GM19452 (cell line): ENCODE data around the gene BAIAP2L2.
"Not testable (repeated sequence)": the region's sequence is repeated elsewhere in the genome, so short reads cannot be mapped to it uniquely, and the experiment has no call there.

ENCODE experiments used
- ATAC-seq: cut with Tn5 transposase; IDR thresholded peaks from one replicate; pipeline ENCODE4 v1.9.1; 2021; ENCODE audit not compliant: unreplicated experiment

BAIAP2L2 gene

DNA sequence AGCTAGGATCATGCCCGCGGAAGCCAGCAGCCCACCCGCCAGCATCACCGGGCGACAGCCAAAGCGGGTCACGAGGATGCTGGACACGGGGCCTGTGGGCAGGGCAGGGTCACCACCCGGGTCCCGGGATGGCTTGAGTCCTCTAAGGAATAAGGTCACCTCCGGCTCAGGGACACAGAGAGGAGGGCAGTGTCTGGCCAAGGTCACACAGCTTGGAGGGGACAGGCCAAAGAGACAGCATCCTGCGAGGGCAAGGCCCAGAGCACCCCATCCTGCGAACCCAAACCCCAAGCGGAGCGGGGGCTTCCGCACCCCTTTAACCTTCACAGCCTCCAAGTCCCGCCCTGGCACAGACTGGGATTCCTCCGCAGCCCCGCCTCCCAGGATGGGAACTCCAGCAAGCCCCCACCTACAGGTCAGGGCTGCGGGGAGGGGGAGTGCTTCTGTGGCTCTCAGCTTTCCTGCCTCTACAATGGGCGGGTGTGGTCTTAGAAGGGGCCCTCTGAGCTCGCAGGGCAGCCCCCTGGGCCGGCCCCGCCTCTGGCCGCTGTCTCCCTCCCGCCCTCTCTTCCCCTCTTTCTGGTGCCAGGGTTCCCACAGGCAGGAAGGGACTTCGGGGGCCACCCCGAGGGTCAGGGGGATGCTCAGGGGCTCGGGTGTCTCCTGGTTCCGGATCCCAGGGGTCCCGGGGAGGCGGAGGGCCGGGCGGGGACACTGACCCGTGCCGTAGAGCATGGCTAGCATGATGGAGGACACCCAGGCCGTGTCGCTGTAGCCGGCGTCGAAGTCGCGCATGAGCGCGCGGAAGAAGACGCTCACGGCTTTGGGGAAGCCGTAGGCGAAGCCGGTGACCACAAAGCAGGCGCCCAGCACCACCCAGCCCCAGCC is 28.3 kb downstream of the BAIAP2L2 start:
- no peak for ATAC-seq

DNA sequence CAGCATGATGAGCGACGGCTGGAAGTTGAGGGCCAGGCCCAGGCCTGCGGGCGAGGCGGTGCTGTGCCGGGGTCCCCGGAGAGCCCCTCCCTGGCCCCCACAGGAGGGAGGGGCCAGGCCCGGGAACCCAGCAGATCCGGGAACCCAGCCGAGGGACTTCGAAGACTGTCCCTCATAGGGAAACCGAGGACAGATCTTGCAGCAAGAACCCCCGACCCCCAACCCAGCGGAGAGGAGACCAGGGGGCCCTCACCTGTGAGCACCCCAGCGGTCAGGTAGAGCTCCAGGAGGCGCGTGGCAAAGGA is 28.9 kb downstream of the BAIAP2L2 start:
- ATAC-seq: no peak

DNA sequence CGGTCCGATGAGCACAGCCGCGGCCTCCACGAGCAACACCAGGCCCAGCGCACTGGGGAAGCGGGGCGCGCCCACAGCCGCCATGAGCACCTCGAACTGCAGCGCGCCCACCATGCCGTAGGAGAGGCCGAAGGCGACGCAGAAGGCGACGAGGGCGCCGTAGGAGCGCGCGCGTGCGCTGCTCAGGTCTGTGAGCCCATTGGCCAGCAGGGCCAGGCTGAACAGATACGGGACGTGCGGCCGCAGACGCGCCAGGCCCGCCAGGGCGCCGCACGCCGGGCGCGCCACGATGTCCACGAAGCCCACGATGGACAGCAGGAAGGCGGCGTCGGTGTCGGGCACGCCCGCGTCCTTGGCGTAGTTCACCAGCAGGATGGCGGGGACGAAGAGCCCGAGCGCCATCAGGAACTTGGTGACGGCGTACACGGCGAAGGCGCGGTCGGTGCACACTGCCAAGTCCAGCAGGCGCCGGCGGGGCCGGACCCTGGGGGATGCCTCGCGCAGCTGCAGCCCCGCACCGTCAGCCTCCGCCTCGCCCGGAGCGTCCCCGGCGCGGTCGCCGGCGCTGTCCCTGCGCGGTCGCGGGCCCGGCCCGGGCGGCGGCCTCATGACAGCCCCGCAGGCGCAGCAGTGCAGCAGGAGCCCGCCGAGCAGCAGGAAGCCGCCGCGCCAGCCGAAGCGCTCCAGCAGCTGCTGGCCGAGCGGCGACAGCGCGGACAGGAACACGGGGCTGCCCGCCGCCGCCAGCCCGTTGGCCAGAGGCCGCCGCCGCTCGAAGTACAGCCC is 29.4 kb downstream of the BAIAP2L2 start:
- no peak for ATAC-seq

DNA sequence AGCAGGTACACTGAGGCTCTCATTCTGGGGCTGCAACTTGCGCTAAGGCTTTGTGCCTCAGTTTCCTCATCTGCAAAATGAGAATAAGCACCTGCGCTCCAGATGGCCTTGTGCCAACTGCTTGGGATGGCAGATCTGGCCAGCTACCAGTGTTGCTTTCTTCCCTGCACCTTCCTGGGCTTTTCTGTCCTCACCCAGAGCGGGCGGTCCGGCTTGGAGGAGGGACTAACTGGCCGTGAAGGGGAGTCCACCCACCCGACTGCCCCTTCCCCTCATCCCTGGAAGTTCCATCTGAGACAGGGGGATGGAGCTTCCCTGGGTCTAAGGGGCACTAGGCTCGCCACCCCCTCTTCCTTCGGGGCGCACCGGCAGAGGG is 30.0 kb downstream of the BAIAP2L2 start:
- ATAC-seq: no peak

DNA sequence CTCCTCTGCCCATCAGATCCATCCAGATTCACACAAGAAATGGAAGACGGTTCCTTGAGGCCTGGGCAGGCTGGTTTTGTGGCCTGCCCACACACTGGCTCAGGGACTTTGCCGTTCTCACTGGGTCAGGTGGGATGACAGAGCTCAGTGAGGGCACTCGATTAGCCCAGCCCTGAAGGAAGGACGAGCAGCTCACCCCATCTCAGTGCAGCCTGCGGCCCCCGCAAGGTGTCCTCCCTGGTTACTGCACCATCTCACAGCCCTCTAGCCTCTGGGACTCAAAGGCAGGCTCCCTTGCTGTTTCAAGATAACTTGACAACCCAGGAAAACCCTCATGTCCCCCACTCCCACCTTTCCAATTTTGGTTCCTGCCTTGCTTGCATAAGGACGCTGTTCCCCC is 30.7 kb downstream of the BAIAP2L2 start:
- no peak for ATAC-seq

DNA sequence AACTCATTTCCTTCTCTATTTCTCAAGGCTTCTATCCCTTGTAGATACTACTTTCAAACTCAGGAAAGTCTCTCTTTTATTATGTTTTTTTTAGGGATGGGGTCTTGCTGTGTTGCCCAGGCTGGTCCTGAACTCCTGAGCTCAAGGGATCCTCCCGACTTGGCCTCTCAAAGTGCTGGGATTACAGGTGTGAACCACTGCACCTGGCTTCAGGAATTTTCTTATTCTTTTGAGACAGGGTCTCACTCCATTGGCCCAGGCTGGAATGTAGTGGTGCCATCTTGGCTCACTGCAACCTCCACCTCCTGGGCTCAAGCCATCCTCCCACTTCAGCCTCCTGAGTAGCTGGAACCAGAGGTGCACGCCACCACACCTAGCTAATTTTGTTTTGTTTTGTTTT is 31.3 kb downstream of the BAIAP2L2 start:
- ATAC-seq: not testable (repeated sequence)

DNA sequence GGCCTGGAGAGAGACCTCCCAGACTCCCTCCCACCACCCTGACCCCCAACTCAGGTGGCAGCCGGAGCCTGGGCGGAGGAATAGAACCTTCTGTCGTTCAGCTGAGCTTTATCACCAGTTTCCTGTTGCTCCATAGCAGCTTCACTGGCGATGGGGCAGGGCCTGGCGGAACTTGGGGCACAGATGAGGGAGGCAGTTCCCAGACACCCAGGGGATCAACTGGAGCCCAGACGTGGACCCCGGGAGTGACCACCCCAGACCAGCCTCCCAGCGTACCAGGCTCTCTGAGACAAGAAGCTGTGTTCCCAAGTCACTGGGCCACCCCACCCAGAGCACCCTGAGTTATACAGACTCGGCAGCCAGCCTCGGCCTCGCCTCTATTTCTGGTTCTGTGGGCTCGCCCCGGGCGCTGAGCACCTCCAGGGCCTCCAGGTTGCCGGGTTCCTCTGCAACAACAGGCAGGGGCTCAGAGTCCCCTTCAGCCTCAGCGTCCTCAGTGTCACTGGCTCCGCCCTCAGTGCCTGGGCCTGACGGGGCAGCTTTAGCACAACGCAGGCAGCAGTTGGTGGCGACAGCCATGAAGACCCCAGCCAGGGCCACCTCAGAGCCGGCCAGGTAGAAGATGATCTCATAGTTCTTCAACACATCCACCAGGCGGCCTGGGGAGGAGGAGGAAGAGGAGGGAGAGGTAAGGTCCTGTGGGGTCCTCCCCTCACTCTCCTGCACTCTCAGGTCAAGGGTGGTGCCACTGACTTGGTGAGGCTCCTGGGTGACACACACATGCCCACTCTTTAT is 32.2 kb downstream of the BAIAP2L2 start:
- ATAC-seq: no peak

DNA sequence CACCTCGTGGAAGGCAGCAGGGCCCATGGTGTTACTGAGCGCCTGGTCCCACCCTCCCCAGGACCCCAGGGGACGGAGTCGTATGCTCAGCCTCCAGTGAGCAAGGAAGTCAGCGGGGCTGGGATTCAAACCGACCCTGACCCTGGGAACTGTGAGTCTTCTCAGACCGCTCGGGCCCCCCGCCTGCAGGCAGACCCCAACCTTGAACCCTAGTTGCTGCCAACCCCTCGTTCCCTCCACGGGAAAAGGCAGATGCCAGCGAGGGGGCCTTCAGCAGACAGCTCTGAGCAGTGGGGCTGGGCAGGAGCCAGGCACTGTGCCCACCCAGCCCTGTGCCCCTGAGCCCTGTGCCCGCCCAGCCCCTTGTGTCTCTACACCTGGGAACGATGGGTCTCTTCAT is 32.9 kb downstream of the BAIAP2L2 start:
- ATAC-seq: no peak

DNA sequence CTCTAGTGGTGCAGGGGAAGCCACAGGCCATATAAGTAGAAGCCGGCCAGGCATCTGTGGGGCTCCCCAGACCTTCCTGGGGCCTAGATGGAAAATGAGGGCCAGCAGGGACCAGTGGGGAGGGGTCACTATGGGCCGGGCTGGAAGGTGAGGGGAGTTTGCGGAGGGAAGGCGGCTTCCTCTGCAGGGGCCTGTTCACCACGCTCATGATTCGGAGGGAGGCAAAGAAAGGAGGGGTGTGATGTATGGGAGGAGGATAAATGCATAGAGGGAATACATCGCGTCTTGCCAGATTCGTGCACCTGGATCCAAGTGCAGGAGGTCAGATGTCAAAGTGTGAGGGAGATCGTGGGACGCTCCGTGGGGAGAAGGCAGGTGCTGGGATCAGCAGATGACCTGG is 33.4 kb downstream of the BAIAP2L2 start:
- no peak for ATAC-seq

DNA sequence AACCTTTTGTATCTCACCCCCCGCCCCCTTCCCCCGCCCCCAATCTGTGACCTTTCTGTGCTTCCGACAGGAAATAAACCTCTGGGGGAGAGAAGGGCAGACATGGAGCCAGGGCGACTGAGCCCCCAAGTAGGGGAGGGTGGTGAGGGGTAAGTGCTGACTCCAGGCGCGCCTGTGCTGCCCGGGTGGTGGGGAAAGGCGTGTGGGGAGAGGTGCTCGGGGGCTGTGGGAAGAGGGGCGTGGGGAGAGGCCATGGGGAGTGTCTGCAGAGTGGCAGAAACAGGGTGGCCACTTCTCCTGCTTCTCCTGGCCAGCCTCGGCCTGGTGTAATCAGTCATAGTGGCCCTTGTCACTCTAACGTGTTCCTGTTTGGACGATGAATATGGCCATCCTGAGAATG is 34.5 kb downstream of the BAIAP2L2 start:
- ATAC-seq: no peak

DNA sequence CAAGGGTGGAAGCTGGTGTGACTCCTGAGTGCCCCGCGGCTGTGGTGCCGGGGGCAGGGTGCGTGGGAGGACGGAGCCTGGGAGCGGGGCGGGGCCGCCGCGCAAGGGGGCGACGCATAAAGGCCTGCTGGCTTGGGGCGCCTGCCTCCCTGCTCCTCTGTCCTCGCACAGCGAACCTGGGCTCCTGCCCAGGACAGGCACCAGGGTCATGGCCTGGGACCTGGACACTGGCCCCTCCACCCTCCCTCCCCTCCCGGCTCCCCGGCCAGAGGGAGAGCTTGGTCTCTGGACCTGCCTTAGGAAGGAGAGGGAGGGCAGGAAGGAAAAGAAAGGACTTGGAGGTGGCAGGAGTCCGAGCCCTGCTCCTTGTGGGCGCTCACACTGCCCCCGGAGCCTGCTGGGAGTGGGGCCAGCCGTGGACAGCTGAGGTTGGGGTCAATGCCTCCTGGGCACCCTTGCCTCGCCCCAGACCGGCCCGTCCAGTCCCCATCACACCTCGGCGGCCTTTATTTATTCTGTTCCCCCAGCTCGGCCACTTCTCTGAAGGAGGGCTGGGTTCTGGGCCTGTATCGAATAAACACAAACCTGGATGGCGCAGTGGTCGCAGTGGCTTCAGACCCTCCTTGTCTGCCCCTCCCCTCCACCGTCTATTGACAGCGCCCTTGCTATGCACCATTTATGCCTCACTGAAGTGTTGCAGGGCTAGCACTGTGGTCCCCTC is 35.2 kb downstream of the BAIAP2L2 start:
- ATAC-seq: no peak

DNA sequence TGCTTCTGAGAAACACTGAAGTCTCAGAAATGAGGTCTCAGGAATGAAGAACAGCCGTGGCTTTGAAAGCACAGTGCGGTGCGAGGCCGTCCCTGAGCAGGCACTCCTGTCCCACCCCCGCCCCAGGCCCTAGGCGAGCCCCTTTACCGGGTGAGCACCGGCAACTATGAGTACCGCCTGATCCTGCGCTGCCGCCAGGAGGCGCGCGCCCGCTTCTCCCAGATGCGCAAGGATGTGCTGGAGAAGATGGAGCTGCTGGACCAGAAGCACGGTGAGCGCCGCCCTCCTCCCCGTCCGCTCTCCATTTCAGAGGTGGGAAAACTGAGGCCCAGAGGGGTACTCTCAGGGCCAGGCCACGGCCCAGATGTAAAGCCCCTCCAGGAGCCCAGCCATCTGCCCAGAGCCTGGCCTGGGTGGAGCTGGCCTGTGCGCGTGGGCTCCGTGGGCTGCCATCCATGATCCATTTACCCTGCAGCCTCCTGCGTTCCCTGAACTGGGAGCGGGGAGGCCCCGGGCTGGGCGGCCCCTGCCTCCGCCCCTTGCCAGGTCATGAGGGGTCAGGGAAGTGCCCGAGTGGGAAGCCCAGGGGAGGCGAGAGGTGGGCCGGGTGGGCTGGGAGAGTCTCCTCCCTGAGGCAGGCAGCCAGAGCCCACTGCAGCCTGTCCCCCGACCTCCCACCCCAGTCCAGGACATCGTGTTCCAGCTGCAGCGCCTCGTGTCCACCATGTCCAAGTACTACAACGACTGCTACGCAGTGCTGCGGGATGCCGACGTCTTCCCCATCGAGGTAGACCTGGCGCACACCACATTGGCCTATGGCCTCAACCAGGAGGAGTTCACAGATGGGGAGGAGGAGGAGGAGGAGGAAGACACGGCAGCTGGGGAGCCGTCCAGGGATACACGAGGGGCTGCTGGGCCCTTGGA is 36.0 kb downstream of the BAIAP2L2 start:
- no peak for ATAC-seq

DNA sequence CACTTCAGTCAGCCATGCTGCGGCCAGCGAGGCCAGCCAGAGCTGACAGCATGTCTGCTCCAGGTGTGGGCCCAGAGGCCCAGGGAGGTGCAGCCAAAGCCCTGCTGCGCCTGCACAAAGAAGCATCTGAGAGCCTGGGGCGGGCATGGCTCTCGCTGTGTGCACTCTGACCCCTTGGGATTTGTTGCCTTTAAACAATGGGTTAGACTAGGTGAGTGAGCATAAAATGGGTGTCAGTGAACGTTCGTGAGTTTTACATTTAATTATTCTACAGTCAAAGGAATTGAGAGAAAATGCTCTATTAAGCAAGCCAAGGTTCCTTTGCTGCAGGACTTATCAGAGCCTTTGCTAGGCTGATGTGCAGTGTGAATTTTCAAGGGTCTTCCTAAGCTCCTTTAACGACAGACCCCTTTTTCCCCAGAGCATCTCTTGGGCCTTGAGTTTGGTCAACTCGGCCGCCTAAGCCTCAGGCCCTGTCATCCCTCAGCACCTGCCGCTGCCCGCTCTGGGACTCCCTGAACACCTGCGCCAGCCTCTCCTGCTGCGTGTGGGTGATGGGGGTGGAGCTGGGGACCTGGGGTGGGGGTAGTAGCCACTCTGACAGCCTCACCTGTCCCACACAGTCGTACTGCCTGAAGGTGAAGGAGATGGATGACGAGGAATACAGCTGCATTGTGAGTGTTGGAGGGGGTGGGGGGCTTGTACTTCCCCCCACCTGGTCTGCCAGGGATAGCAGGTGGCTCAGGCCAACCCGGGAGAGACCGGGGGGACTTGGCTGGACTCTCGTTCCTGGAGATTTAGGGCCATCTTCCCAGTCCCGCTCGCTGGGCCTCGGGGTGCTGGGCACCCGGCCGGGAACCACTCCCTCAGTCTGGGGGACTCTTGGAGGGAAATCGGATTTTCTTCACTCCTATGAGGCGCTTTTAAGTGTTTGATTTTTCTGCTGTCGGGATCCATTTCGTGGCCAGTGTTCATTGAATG is 37.0 kb downstream of the BAIAP2L2 start:
- ATAC-seq: no peak

DNA sequence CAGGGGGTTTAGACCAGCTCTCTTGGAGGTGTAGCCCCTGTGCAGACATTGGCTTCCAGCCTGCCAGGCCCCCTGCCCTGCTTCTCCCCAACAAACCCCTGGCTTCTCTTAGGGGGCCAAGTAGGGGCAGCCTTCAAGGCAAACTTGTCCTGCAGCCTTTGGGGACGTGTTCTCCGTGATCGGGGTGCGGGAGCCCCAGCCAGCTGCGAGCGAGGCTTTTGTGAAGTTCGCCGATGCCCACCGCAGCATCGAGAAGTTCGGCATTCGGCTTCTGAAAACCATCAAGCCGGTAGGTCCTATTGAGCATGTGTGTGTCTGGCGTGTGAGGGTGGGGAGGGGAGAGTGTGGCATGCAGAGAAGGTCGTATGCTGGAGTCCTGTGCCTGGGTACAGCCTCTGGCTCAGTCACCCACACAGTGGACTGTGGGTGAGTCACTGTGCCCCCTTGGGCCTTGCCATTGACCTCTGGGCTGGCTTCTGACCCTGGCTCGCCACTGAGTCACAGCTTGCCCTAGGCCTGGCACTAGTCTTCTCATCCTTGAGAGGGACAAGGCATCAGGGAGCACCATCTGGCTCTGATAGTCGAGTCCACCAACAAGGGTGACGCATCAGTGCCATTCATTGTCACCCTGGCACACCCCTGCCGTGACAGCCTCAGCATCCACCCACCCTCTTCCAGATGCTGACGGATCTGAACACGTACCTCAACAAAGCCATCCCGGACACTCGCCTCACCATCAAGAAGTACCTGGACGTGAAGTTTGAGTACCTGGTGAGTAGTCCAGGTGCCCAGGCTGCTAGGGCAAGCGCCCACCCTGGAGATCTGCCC is 37.9 kb downstream of the BAIAP2L2 start:
- ATAC-seq: no peak

DNA sequence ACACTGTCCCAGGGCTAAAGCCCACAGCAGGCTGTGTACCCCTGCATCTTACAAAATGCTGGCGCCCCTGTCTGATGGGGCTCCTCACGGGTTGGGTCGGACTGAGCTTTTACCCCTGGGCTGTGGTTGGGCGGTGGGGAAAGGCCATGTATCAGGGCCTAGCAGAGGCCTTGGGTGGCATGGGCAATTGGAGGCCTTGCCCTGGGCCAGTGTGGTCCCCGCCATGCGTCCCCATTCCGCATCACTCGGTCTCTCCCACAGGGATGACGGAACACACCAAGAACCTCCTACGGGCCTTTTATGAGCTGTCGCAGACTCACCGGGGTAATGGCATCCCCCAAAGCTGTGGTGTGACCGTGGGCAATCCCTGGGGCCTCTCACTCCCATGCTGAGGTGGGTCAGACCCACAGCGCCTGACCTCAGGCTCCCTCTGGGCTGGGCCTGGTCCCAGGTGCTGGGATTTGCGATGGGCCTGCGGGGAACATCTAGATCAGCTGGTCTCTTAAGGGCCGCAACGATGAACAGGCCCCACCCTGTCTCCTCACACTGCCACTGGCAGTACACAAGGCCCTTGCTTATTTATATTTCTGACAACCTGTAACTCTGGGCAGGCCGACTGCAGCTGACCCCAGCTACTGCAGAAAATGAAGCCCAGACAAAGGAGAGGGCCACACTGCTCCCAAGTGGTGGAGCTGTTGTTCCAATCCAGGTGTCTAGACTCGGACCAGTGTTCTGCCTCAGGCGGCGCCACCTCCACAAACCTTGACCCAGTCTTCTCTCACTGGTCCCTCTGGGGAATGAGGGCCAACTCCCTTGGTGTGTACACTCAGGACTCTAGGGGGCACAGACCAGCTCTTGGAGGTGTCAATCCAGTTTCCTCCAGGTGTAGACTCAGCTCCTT is 38.8 kb downstream of the BAIAP2L2 start:
- ATAC-seq: no peak

DNA sequence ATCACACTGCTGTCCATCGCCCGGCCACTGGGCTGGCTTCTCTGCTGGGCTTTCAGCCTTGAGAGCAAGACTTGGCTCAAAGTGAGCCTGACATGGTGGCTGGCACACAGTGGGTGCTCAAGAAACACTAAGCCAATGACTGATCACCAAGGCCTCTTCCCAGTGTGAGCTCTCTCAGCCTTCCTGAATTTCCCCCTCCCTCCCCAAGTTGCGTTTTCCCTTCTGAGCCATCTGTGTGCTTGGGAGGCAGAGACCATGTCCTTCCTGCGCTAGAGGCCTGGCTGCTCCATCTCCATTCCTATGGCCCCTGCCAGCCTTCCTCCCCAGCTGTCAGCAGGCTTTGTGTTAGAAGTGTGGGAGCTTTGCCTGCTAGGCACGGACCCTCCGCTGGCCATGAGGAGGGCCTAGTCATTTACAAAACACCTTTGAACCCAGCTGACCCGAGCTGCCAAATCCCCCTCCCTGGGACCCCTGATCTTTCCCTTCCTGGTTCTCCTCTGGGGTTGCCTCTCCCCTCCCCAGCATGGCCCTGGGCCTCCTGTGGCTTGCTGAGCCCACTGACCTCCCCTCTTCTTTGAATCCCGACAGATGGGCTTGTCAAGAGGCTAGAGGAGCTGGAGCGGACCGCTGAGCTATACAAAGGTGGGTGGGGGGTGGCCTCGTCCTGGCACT is 40.1 kb downstream of the BAIAP2L2 start:
- no peak for ATAC-seq
